GM21360 (cell line): ENCODE measurements around the gene FTO.

ENCODE experiments used
- ATAC-seq: cut with Tn5 transposase; IDR thresholded peaks from one replicate; pipeline ENCODE4 v1.9.1; 2021; ENCODE audit warnings: mild to moderate bottlenecking, moderate library complexity; ENCODE audit not compliant: unreplicated experiment

The FTO gene

GRCh38 chr16:53952215-53953208 is 248.6 kb downstream of the FTO start:
- peak; percentile 52 for ATAC-seq

GRCh38 chr16:53953336-53953735 is 249.4 kb downstream of the FTO start:
- no peak for ATAC-seq

GRCh38 chr16:53955221-53955875 is 251.4 kb downstream of the FTO start:
- ATAC-seq = no peak

- no peak for ATAC-seq
Observed at GRCh38 chr16:53958341-53958880, 254.5 kb downstream of the FTO start.

- no peak for ATAC-seq
Observed at GRCh38 chr16:53960050-53960812, 256.3 kb downstream of the FTO start.

- ATAC-seq = no peak
Observed at GRCh38 chr16:53960954-53961616, 257.1 kb downstream of the FTO start.

- no peak for ATAC-seq
Observed at GRCh38 chr16:53962041-53962440, 258.1 kb downstream of the FTO start.

GRCh38 chr16:53964145-53964790 is 260.3 kb downstream of the FTO start:
- ATAC-seq = no peak

- no peak for ATAC-seq
Observed at GRCh38 chr16:53966821-53967571, 263.0 kb downstream of the FTO start.

GRCh38 chr16:53967572-53967971 is 263.6 kb downstream of the FTO start:
- ATAC-seq = no peak

- ATAC-seq = no peak
Observed at GRCh38 chr16:53968454-53968853, 264.5 kb downstream of the FTO start.

GRCh38 chr16:53968896-53969295 is 264.9 kb downstream of the FTO start:
- no peak for ATAC-seq

GRCh38 chr16:53971616-53972015 is 267.7 kb downstream of the FTO start:
- no peak for ATAC-seq

GRCh38 chr16:53973021-53973420 is 269.1 kb downstream of the FTO start:
- no peak for ATAC-seq

- no peak for ATAC-seq
Observed at GRCh38 chr16:53974484-53975080, 270.6 kb downstream of the FTO start.

GRCh38 chr16:53980675-53981074 is 276.7 kb downstream of the FTO start:
- ATAC-seq = no peak

- no peak for ATAC-seq
Observed at GRCh38 chr16:53982631-53983042, 278.7 kb downstream of the FTO start.

- no peak for ATAC-seq
Observed at GRCh38 chr16:53984936-53985335, 281.0 kb downstream of the FTO start.

- no peak for ATAC-seq
Observed at GRCh38 chr16:53985861-53986260, 281.9 kb downstream of the FTO start.
